GM20000 (cell line): ENCODE results near the gene ATP6V1G1.

Experiments used
- DNase-seq: peaks from one replicate; pipeline ENCODE4 v3.0.0; 2012; ENCODE audit warnings: low spot score
- CTCF ChIP-seq: IDR thresholded peaks from 2 replicates; pipeline ENCODE4 v1.5.1; 2012; ENCODE audit warnings: mild to moderate bottlenecking, control low read depth; ENCODE audit errors: extremely low read depth, missing control alignments

Gene ATP6V1G1

GRCh38 chr9:114634387-114634786 lies 46.8 kb downstream of the ATP6V1G1 start:
- DNase-seq: no peak
- no peak for TF ChIP-seq CTCF

GRCh38 chr9:114638404-114638803 lies 50.8 kb downstream of the ATP6V1G1 start:
- no peak for TF ChIP-seq CTCF
- DNase-seq: no peak

- TF ChIP-seq CTCF: no peak
- DNase-seq: no peak
Observed at GRCh38 chr9:114641967-114642366, 54.4 kb downstream of the ATP6V1G1 start.

DNA sequence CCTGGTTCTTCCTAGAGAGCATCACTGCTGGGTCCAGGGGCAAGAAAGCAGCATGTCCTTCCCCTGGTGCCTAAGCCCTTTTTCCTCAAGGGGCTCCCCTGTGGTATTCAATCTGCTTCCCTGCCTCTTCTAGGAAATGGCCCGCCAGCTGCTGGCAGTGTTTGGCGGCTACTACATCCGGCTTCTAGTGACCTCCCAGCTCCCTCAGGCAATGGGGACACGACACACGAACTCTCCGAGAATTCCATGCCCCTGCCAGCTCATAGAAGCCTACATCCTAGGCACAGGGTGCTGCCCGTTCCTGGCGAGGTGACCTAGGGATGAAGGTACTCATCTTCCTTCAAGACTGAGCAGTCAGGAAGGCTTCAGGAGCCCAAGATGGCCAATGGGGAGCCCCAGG lies 55.4 kb downstream of the ATP6V1G1 start:
- DNase-seq: no peak
- TF ChIP-seq CTCF: no peak

GRCh38 chr9:114643896-114644295 lies 56.3 kb downstream of the ATP6V1G1 start:
- TF ChIP-seq CTCF: no peak
- no peak for DNase-seq
